Adrenal gland (tissue), 5 donors: ENCODE data around the gene FOXJ1.

Experiments
- CTCF ChIP-seq, 6 experiments: fragments of 450-650 bp in 4 of 6; fragments of 200-600 bp in 2 of 6; sonication (generic) in 1 of 6; IDR thresholded peaks; 1 replicate in 5 of 6; 2 replicates in 1 of 6; pipeline versions ENCODE4 v1.5.1 to v1.8.0; 2016 to 2021; ENCODE audit warnings: antibody characterized with exemption in 6 of 6, mild to moderate bottlenecking in 2 of 6, moderate library complexity in 1 of 6
- POLR2A ChIP-seq, 2 donors: fragments of 450-650 bp; IDR thresholded peaks; one replicate each; pipeline ENCODE4 v1.6.1; 2017; ENCODE audit warnings: antibody characterized with exemption in 2 of 2, mild to moderate bottlenecking in 2 of 2, moderate library complexity in 1 of 2
- donor health status: DM: no; HTN: no; CAD: no.

GRCh38 chr17:76157759-76158158, 16.7 kb upstream of the FOXJ1 start:
- TF ChIP-seq CTCF (IDR thresholded peaks at IDR 0.05): no peak
- no peak for TF ChIP-seq POLR2A (IDR thresholded peaks at IDR 0.05)
